ENCODE data around the gene USP14. TPM values are rescaled to one million over a fixed set of nuclear protein-coding genes. Genes with fewer than 3 reads are reported as not detected.
"Not testable (repeated sequence)": the region's sequence is repeated elsewhere in the genome, so short reads cannot be mapped to it uniquely, and the experiment has no call there.

The USP14 gene
- 60.1 TPM for total RNA-seq (ENCODE audit: unreplicated experiment)
- long read RNA-seq, full-length matches to known transcripts: 42 of 50 reads
- long read RNA-seq, partial matches to known transcripts: 3 of 50 reads
- long read RNA-seq, other reads (novel, unspliced or antisense): 5 of 50 reads

GRCh38 chr18:158128-159036 is at the start of gene USP14:
Gene USP14, plus strand, starts transcription at chr18:158557. Its CDS starts 142 bp downstream, at chr18:158699.
- H3K4me3 Mint-ChIP-seq (ENCODE audit: unreplicated experiment): peak within 1 kb of the TSS; percentile 96
- DNase-seq (ENCODE audit: low spot score): peak; percentile 94
- H3K36me3 Mint-ChIP-seq (ENCODE audit: low read depth, unreplicated experiment): peaks cover 4% of the 10 kb centered on the region
- peak within 1 kb of the TSS; percentile 90 for H3K27ac Mint-ChIP-seq (ENCODE audit: unreplicated experiment)
- no peak for TF ChIP-seq CTCF (IDR thresholded peaks at IDR 0.05; ENCODE audit: unreplicated experiment)
- no peaks in the 10 kb centered on the region for H3K9me3 Mint-ChIP-seq (ENCODE audit: unreplicated experiment)
- H3K27me3 Mint-ChIP-seq (ENCODE audit: unreplicated experiment): no peaks in the 10 kb centered on the region
- H3K4me1 Mint-ChIP-seq (ENCODE audit: unreplicated experiment): peaks cover 7% of the 10 kb centered on the region

GRCh38 chr18:108665-109063 is 49.7 kb upstream of the USP14 start:
- Mint-ChIP-seq H3K4me3 (ENCODE audit: unreplicated experiment) (peak overlapping the region; percentile 56), H3K4me1 (ENCODE audit: unreplicated experiment) (peaks cover 15% of the 10 kb centered on the region), H3K27me3 (ENCODE audit: unreplicated experiment) (peaks cover 42% of the 10 kb centered on the region), H3K36me3 (ENCODE audit: low read depth, unreplicated experiment) (peaks cover 31% of the 10 kb centered on the region), H3K9me3 (ENCODE audit: unreplicated experiment) (peaks cover 43% of the 10 kb centered on the region), H3K27ac (ENCODE audit: unreplicated experiment) (peak overlapping the region; percentile 1)
- not testable (repeated sequence) for DNase-seq (ENCODE audit: low spot score)

GRCh38 chr18:109130-109921 is 49.0 kb upstream of the USP14 start:
- not testable (repeated sequence) for DNase-seq (ENCODE audit: low spot score)
- Mint-ChIP-seq H3K27me3 (ENCODE audit: unreplicated experiment) (peaks cover 42% of the 10 kb centered on the region), H3K4me1 (ENCODE audit: unreplicated experiment) (peaks cover 15% of the 10 kb centered on the region)

GRCh38 chr18:109922-110261 is 48.5 kb upstream of the USP14 start:
- Mint-ChIP-seq H3K9me3 (ENCODE audit: unreplicated experiment) (peaks cover 43% of the 10 kb centered on the region), H3K27ac (ENCODE audit: unreplicated experiment) (peak overlapping the region; percentile 9), H3K4me1 (ENCODE audit: unreplicated experiment) (peaks cover 15% of the 10 kb centered on the region), H3K4me3 (ENCODE audit: unreplicated experiment) (peak overlapping the region; percentile 21), H3K36me3 (ENCODE audit: low read depth, unreplicated experiment) (peaks cover 31% of the 10 kb centered on the region), H3K27me3 (ENCODE audit: unreplicated experiment) (peaks cover 42% of the 10 kb centered on the region)
- not testable (repeated sequence) for DNase-seq (ENCODE audit: low spot score)

More at GRCh38 chr18:109130-109921, 49.0 kb upstream of the USP14 start:
- peak overlapping the region; percentile 27 for H3K4me3 Mint-ChIP-seq (ENCODE audit: unreplicated experiment)
- H3K36me3 Mint-ChIP-seq (ENCODE audit: low read depth, unreplicated experiment): peaks cover 31% of the 10 kb centered on the region
- peak overlapping the region; percentile 21 for H3K27ac Mint-ChIP-seq (ENCODE audit: unreplicated experiment)
- peaks cover 43% of the 10 kb centered on the region for H3K9me3 Mint-ChIP-seq (ENCODE audit: unreplicated experiment)

- Mint-ChIP-seq H3K27me3 (ENCODE audit: unreplicated experiment) (peaks cover 42% of the 10 kb centered on the region), H3K4me3 (ENCODE audit: unreplicated experiment) (peak overlapping the region; percentile 90), H3K9me3 (ENCODE audit: unreplicated experiment) (peaks cover 43% of the 10 kb centered on the region), H3K4me1 (ENCODE audit: unreplicated experiment) (peaks cover 15% of the 10 kb centered on the region), H3K27ac (ENCODE audit: unreplicated experiment) (peak overlapping the region; percentile 4), H3K36me3 (ENCODE audit: low read depth, unreplicated experiment) (peaks cover 31% of the 10 kb centered on the region)
- peak; percentile 22 for DNase-seq (ENCODE audit: low spot score)
These were observed 47.8 kb upstream of the USP14 start for GRCh38 chr18:110351-111201.

- TF ChIP-seq CTCF (IDR thresholded peaks at IDR 0.05; ENCODE audit: unreplicated experiment): no peak
- Mint-ChIP-seq H3K36me3 (ENCODE audit: low read depth, unreplicated experiment) (peaks cover 31% of the 10 kb centered on the region), H3K4me3 (ENCODE audit: unreplicated experiment) (peak overlapping the region; percentile 90), H3K4me1 (ENCODE audit: unreplicated experiment) (peaks cover 15% of the 10 kb centered on the region), H3K27me3 (ENCODE audit: unreplicated experiment) (peaks cover 42% of the 10 kb centered on the region), H3K9me3 (ENCODE audit: unreplicated experiment) (peaks cover 43% of the 10 kb centered on the region), H3K27ac (ENCODE audit: unreplicated experiment) (peak overlapping the region; percentile 80)
- peak; percentile 85 for DNase-seq (ENCODE audit: low spot score)
These were observed 46.9 kb upstream of the USP14 start for GRCh38 chr18:111306-112014.

- H3K27ac Mint-ChIP-seq (ENCODE audit: unreplicated experiment); DNase-seq (ENCODE audit: low spot score); H3K4me3 Mint-ChIP-seq (ENCODE audit: unreplicated experiment): not testable (repeated sequence)
- H3K4me1 Mint-ChIP-seq (ENCODE audit: unreplicated experiment): peaks cover 12% of the 10 kb centered on the region
- H3K27me3 Mint-ChIP-seq (ENCODE audit: unreplicated experiment): peaks cover 35% of the 10 kb centered on the region
- H3K36me3 Mint-ChIP-seq (ENCODE audit: low read depth, unreplicated experiment): peaks cover 26% of the 10 kb centered on the region
- H3K9me3 Mint-ChIP-seq (ENCODE audit: unreplicated experiment): peaks cover 36% of the 10 kb centered on the region
These were observed 46.2 kb upstream of the USP14 start for GRCh38 chr18:112015-112733.

- not testable (repeated sequence) for H3K4me1 Mint-ChIP-seq (ENCODE audit: unreplicated experiment); H3K9me3 Mint-ChIP-seq (ENCODE audit: unreplicated experiment); H3K36me3 Mint-ChIP-seq (ENCODE audit: low read depth, unreplicated experiment); H3K27ac Mint-ChIP-seq (ENCODE audit: unreplicated experiment); H3K4me3 Mint-ChIP-seq (ENCODE audit: unreplicated experiment); H3K27me3 Mint-ChIP-seq (ENCODE audit: unreplicated experiment); DNase-seq (ENCODE audit: low spot score)
These were observed 37.7 kb upstream of the USP14 start for GRCh38 chr18:120539-121260.
